Endothelial cell of umbilical vein (primary cell): ENCODE results near the gene PPP1R3F. TPM values are rescaled to one million over a fixed set of nuclear protein-coding genes. Genes with fewer than 3 reads are reported as not detected.
A peak's percentile ranks its signal among the peaks of the same experiment; 100 is the strongest.

Source experiments
- BruUV-seq: library from RNA; stranded (reverse); fragments of 400-500 nt; replicated peaks from 2 replicates; lab custom pipeline; 2021; lab: Mats Ljungman, UMichigan
- CTCF ChIA-PET: fragments of 300-600, 350-600 bp; sonication (Branson Sonifier 250); formaldehyde crosslinking; loops from one replicate; lab custom pipeline; 2021; ENCODE audit warnings: antibody characterized with exemption, inconsistent platforms; lab: Charles Lee
- POLR2A ChIA-PET: fragments of 300-600, 350-600 bp; sonication (Branson Sonifier 250); formaldehyde crosslinking; loops from one replicate; lab custom pipeline; 2021; ENCODE audit warnings: antibody characterized with exemption, inconsistent platforms; lab: Charles Lee
- DNase-seq: peaks from one replicate; pipeline ENCODE4 v3.0.0-alpha.2; 2011; ENCODE audit warnings: low read depth, low spot score
- FAIRE-seq: peaks from 2 replicates; lab custom pipeline; 2011; peaks lifted over from hg19 to GRCh38; lab: Jason Lieb, UNC
- H2AFZ ChIP-seq: 2 replicates; pipeline ENCODE4 v1.6.0; 2012; ENCODE audit warnings: low read depth, low read length, control low read depth, inconsistent platforms
- H3K27ac ChIP-seq: 2 replicates; pipeline ENCODE4 v1.5.1; 2011; ENCODE audit warnings: low read depth, mild to moderate bottlenecking, control low read depth, low read length, moderate library complexity; ENCODE audit not compliant: insufficient read depth
- H3K27me3 ChIP-seq, 2 experiments: 2 replicates each; pipeline versions ENCODE4 v1.6.0 to v1.6.1; 2011; ENCODE audit warnings: low read length in 2 of 2, mixed read lengths in 1 of 2; ENCODE audit not compliant: control insufficient read depth in 2 of 2, insufficient read depth in 2 of 2
- H3K36me3 ChIP-seq, 2 experiments: 2 replicates in 1 of 2; 3 replicates in 1 of 2; pipeline ENCODE4 v1.5.1; 2011; ENCODE audit warnings: low read length in 2 of 2, mild to moderate bottlenecking in 1 of 2, moderate library complexity in 1 of 2; ENCODE audit not compliant: control insufficient read depth in 2 of 2, insufficient read depth in 2 of 2; ENCODE audit errors: extremely low read depth in 1 of 2
- H3K4me1 ChIP-seq: 3 replicates; pipeline ENCODE4 v1.5.1; 2011; ENCODE audit warnings: mild to moderate bottlenecking, low read length; ENCODE audit not compliant: control insufficient read depth, insufficient read depth; ENCODE audit errors: extremely low read depth
- H3K4me2 ChIP-seq: 2 replicates; pipeline ENCODE4 v1.6.1; 2011; ENCODE audit warnings: low read length, control low read depth, mixed read lengths; ENCODE audit not compliant: insufficient read depth
- H3K4me3 ChIP-seq, 3 experiments: fragments of 200-600 bp in 1 of 3; sonication (generic), shearing (Covaris generic) in 1 of 3; replicated peaks in 1 of 3; 2 replicates each; pipeline ENCODE4 v1.5.1; 2011 to 2016; ENCODE audit warnings: control low read depth in 3 of 3, low read length in 3 of 3, mild to moderate bottlenecking in 2 of 3, inconsistent platforms in 1 of 3, low read depth in 1 of 3, moderate library complexity in 1 of 3; ENCODE audit not compliant: insufficient read depth in 1 of 3
- H3K79me2 ChIP-seq: 2 replicates; pipeline ENCODE4 v1.6.0; 2012; ENCODE audit warnings: low read length, inconsistent platforms; ENCODE audit not compliant: control insufficient read depth, insufficient read depth
- H3K9ac ChIP-seq: replicated peaks from 2 replicates; pipeline ENCODE3; 2011; ENCODE audit warnings: low read length, control low read depth; ENCODE audit not compliant: insufficient read depth; ENCODE audit errors: extremely low read depth
- H3K9me1 ChIP-seq: replicated peaks from 3 replicates; pipeline ENCODE4 v1.6.0; 2011; ENCODE audit warnings: mild to moderate bottlenecking, low read length; ENCODE audit not compliant: control insufficient read depth, insufficient read depth; ENCODE audit errors: extremely low read depth
- H3K9me3 ChIP-seq: replicated peaks from 2 replicates; pipeline ENCODE4 v1.5.1; 2012; ENCODE audit warnings: low read length, inconsistent platforms; ENCODE audit not compliant: control insufficient read depth, insufficient read depth
- H4K20me1 ChIP-seq: replicated peaks from 2 replicates; pipeline ENCODE3; 2011; ENCODE audit warnings: mild to moderate bottlenecking, low read length; ENCODE audit not compliant: control insufficient read depth, insufficient read depth; ENCODE audit errors: extremely low read depth
- CTCF ChIP-seq, 2 donors: IDR thresholded peaks; 1 replicate in 1 of 2; 2 replicates in 1 of 2; pipeline ENCODE4 v1.5.1; 2011; ENCODE audit warnings: low read length in 2 of 2, mild to moderate bottlenecking in 2 of 2, moderate library complexity in 2 of 2, control low read depth in 1 of 2, inconsistent platforms in 1 of 2, low read depth in 1 of 2; ENCODE audit not compliant: insufficient read depth in 1 of 2; ENCODE audit errors: extremely low read depth in 1 of 2
- EZH2 ChIP-seq: IDR thresholded peaks from 2 replicates; pipeline ENCODE4 v1.6.1; 2012; ENCODE audit warnings: borderline replicate concordance, low read depth, mild to moderate bottlenecking, moderate library complexity, low read length, inconsistent platforms; ENCODE audit not compliant: severe bottlenecking
- GATA2 ChIP-seq: IDR thresholded peaks from 2 replicates; pipeline ENCODE4 v1.7.0; 2011; ENCODE audit warnings: low read depth, mild to moderate bottlenecking, moderate library complexity, mixed read lengths, low read length; ENCODE audit not compliant: insufficient read length, insufficient read depth
- JUN ChIP-seq: IDR thresholded peaks from 2 replicates; pipeline ENCODE4 v1.6.1; 2011; ENCODE audit warnings: borderline replicate concordance, low read depth; ENCODE audit not compliant: insufficient read length, insufficient read depth
- MAX ChIP-seq: IDR thresholded peaks from 2 replicates; pipeline ENCODE4 v1.6.1; 2011; ENCODE audit not compliant: insufficient read depth, insufficient read length
- MYC ChIP-seq: IDR thresholded peaks from one replicate; pipeline ENCODE4 v1.6.1; 2011; ENCODE audit warnings: mild to moderate bottlenecking, low read depth, low read length
- POLR2A ChIP-seq: IDR thresholded peaks from 2 replicates; pipeline ENCODE4 v1.6.1; 2012; ENCODE audit warnings: low read depth, mild to moderate bottlenecking, control low read depth, low read length
- dilution Hi-C: fragments of 300-500 bp; cut with MboI; formaldehyde crosslinking; loops from one replicate; pipeline ENCODE4 v1.15.0; 2019; ENCODE audit warnings: low sequenced_read_pairs; ENCODE audit not compliant: extremely low pct_ligation_motif_present
- intact Hi-C: fragments of 100-400 bp; cut with micrococcal nuclease; formaldehyde crosslinking; loops from one replicate; pipeline ENCODE4 v1.10.0; 2022
- polyA plus RNA-seq, 4 experiments: library from polyadenylated mRNA; depleted of rRNA in 3 of 4; stranded (reverse) in 3 of 4; unstranded in 1 of 4; fragments of >200 nt; gene quantifications; 2 replicates each; pipeline versions ENCODE4 v1.2.1 to v1.2.3, GENCODE V29; 2011 to 2012; ENCODE audit warnings: missing spikeins in 1 of 4
- total RNA-seq: library from RNA; stranded (reverse); gene quantifications from 2 replicates; pipeline ENCODE4 v1.2.3, GENCODE V29; 2021

PPP1R3F gene
- total and polyA plus RNA-seq, 2 donors (not counting 3 experiments of a cell fraction or from before 2014, with no cell fraction given), result 1.5 to 2.5 TPM

DNA sequence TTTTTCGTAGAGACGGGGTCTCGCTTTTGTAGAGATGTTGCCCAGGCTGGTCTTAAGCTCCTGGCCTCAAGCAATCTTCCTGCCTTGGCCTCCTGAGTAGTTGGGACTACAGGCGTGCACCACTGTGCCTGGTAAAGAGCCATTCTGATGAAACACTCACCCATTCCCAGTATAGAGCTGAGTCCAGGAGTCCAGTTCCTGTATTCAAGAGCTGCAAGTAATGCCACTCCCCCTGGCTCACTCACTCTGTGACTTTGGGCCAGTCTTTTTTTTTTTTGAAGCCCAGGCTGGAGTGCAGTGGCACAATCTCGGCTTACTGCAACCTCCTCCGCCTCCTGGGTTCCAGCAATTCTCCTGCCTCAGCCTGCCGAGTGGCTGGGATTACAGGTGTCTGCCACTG lies 30.9 kb upstream of the PPP1R3F start:
- Histone ChIP-seq H3K9me3 (no peaks in the 10 kb centered on the region), H3K36me3 (peaks cover 0 to 4% of the 10 kb centered on the region in 2 experiments), H3K4me3 (no peak overlapping the region), H3K4me1 (peaks cover 4% of the 10 kb centered on the region), H4K20me1 (no peaks in the 10 kb centered on the region), H3K27me3 (no peaks in the 10 kb centered on the region), H3K27ac (no peak overlapping the region), H2AFZ (no peak overlapping the region), H3K9ac (no peak overlapping the region), H3K4me2 (no peak overlapping the region), H3K9me1 (no peaks in the 10 kb centered on the region), H3K79me2 (no peaks in the 10 kb centered on the region)
- dilution Hi-C loops (no loop called here), intact Hi-C loops (no loop called here)
- ChIA-PET POLR2A (no interaction called here), CTCF (no interaction called here)
- no TSS peak for BruUV-seq
- FAIRE-seq (no peak), DNase-seq (no peak)
- TF ChIP-seq JUN (no peak), CTCF (IDR thresholded peaks at IDR 0.05; ENCODE audit: extremely low read depth in 1 of 2, insufficient read depth in 1 of 2, low read depth in 1 of 2, low read length in 2 of 2) (no peak), GATA2 (no peak), POLR2A (no peak)

GRCh38 chrX:49242545-49243066 lies 27.0 kb upstream of the PPP1R3F start:
- intact Hi-C loops (no loop called here), dilution Hi-C loops (no loop called here)
- ChIA-PET CTCF (no interaction called here), POLR2A (no interaction called here)
- H3K36me3 ChIP-seq, result peaks cover 0 to 4% of the 10 kb centered on the region in 2 experiments
- H3K9ac ChIP-seq, result no peak overlapping the region
- TF ChIP-seq EZH2 (no peak), MYC (no peak), MAX (no peak), GATA2 (peak; percentile 31), CTCF (IDR thresholded peaks at IDR 0.05; ENCODE audit: extremely low read depth in 1 of 2, insufficient read depth in 1 of 2, low read depth in 1 of 2, low read length in 2 of 2) (no peak), POLR2A (no peak)
- H3K9me1 ChIP-seq, result no peaks in the 10 kb centered on the region
- no peak overlapping the region for H3K4me2 ChIP-seq
- no TSS peak for BruUV-seq
- no peak overlapping the region for H3K4me3 ChIP-seq
- DNase-seq, result no peak
- no peaks in the 10 kb centered on the region for H4K20me1 ChIP-seq
- peaks cover 3% of the 10 kb centered on the region for H3K4me1 ChIP-seq
- H3K79me2 ChIP-seq, result no peaks in the 10 kb centered on the region
- H3K27ac ChIP-seq, result no peak overlapping the region
- FAIRE-seq, result peak; percentile 21
- H2AFZ ChIP-seq, result no peak overlapping the region
- no peaks in the 10 kb centered on the region for H3K27me3 ChIP-seq
- no peaks in the 10 kb centered on the region for H3K9me3 ChIP-seq
